ENCODE measurements around the gene KIF18A. TPM values are rescaled to one million over a fixed set of nuclear protein-coding genes. Genes with fewer than 3 reads are reported as not detected.

The KIF18A gene
- total RNA-seq, 4 donors from 2014 or later: 2.9 to 6.6 (median 4.2) TPM

DNA sequence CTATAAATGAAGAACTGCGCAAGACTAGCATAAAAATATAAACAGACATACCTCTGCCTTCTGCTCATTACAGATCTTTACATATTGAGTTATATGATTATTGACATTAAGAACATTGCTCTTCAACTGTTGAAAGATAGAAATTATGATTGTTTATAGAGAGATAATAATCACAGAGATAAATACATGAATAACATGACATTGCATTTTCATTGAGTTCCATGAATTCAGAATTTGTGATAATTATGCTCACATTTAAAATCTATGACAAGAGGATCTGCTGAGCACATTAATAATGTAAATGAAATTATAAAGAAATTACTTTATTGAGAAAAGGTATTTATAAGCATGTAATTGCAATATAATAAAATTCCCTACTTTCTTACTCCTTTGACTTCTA is 24.8 kb downstream of the KIF18A start:
- Histone ChIP-seq H3K9me3 (no peaks in the 10 kb centered on the region), H3K27me3 (no peaks in the 10 kb centered on the region), H3K27ac (no peak overlapping the region), H3K4me3 (no peak overlapping the region), H3K4me1 (no peaks in the 10 kb centered on the region), H3K36me3 (no peaks in the 10 kb centered on the region)
- no peak for DNase-seq (ENCODE audit: low spot score in 2 of 2)
- WGBS: 98% methylated on average over 1 of the region's 1 CpG
- no peak for TF ChIP-seq POLR2AphosphoS5 (IDR thresholded peaks at IDR 0.05)
- no peak for TF ChIP-seq CTCF (IDR thresholded peaks at IDR 0.05)
- no peak for TF ChIP-seq POLR2A (IDR thresholded peaks at IDR 0.05)
- TF ChIP-seq EP300 (IDR thresholded peaks at IDR 0.05): no peak

GRCh38 chr11:28077521-28077920 is 30.4 kb downstream of the KIF18A start:
- Histone ChIP-seq H3K27ac (no peak overlapping the region), H3K4me1 (no peaks in the 10 kb centered on the region), H3K9me3 (no peaks in the 10 kb centered on the region), H3K27me3 (no peaks in the 10 kb centered on the region), H3K36me3 (no peaks in the 10 kb centered on the region), H3K4me3 (no peak overlapping the region)
- WGBS: 90% methylated on average over 3 of the region's 3 CpGs
- no peak for TF ChIP-seq EP300 (IDR thresholded peaks at IDR 0.05)
- TF ChIP-seq CTCF (IDR thresholded peaks at IDR 0.05): no peak
- TF ChIP-seq POLR2AphosphoS5 (IDR thresholded peaks at IDR 0.05): no peak
- TF ChIP-seq POLR2A (IDR thresholded peaks at IDR 0.05): no peak
- DNase-seq (ENCODE audit: low spot score in 2 of 2): no peak

GRCh38 chr11:28072321-28072720 is 35.6 kb downstream of the KIF18A start:
- H3K36me3 ChIP-seq: no peaks in the 10 kb centered on the region
- WGBS: 49% methylated on average over 2 of the region's 2 CpGs
- H3K4me1 ChIP-seq: no peaks in the 10 kb centered on the region
- no peaks in the 10 kb centered on the region for H3K9me3 ChIP-seq
- TF ChIP-seq CTCF (IDR thresholded peaks at IDR 0.05) (no peak), POLR2A (IDR thresholded peaks at IDR 0.05) (no peak), EP300 (IDR thresholded peaks at IDR 0.05) (no peak), POLR2AphosphoS5 (IDR thresholded peaks at IDR 0.05) (no peak)
- DNase-seq (ENCODE audit: low spot score in 2 of 2): no peak
- H3K27me3 ChIP-seq: no peaks in the 10 kb centered on the region
- H3K4me3 ChIP-seq: no peak overlapping the region
- no peak overlapping the region for H3K27ac ChIP-seq

GRCh38 chr11:28071305-28071704 is 36.7 kb downstream of the KIF18A start:
- Histone ChIP-seq H3K27ac (no peak overlapping the region), H3K9me3 (no peaks in the 10 kb centered on the region), H3K36me3 (no peaks in the 10 kb centered on the region), H3K4me1 (no peaks in the 10 kb centered on the region), H3K27me3 (no peaks in the 10 kb centered on the region), H3K4me3 (no peak overlapping the region)
- WGBS: 98% methylated on average over 1 of the region's 1 CpG
- no peak for DNase-seq (ENCODE audit: low spot score in 2 of 2)
- TF ChIP-seq CTCF (IDR thresholded peaks at IDR 0.05): no peak

GRCh38 chr11:28058333-28058732 is 49.6 kb downstream of the KIF18A start:
- Histone ChIP-seq H3K4me3 (no peak overlapping the region), H3K36me3 (no peaks in the 10 kb centered on the region), H3K27ac (no peak overlapping the region), H3K27me3 (no peaks in the 10 kb centered on the region), H3K4me1 (no peaks in the 10 kb centered on the region), H3K9me3 (no peaks in the 10 kb centered on the region)
- no peak for DNase-seq (ENCODE audit: low spot score in 2 of 2)
- TF ChIP-seq POLR2AphosphoS5 (IDR thresholded peaks at IDR 0.05): no peak
- TF ChIP-seq POLR2A (IDR thresholded peaks at IDR 0.05): no peak
- TF ChIP-seq EP300 (IDR thresholded peaks at IDR 0.05): no peak
- TF ChIP-seq CTCF (IDR thresholded peaks at IDR 0.05): no peak
